ENCODE results near the gene PCDHA10.
"Not testable (repeated sequence)": the region's sequence is repeated elsewhere in the genome, so short reads cannot be mapped to it uniquely, and the experiment has no call there.

Gene PCDHA10

DNA sequence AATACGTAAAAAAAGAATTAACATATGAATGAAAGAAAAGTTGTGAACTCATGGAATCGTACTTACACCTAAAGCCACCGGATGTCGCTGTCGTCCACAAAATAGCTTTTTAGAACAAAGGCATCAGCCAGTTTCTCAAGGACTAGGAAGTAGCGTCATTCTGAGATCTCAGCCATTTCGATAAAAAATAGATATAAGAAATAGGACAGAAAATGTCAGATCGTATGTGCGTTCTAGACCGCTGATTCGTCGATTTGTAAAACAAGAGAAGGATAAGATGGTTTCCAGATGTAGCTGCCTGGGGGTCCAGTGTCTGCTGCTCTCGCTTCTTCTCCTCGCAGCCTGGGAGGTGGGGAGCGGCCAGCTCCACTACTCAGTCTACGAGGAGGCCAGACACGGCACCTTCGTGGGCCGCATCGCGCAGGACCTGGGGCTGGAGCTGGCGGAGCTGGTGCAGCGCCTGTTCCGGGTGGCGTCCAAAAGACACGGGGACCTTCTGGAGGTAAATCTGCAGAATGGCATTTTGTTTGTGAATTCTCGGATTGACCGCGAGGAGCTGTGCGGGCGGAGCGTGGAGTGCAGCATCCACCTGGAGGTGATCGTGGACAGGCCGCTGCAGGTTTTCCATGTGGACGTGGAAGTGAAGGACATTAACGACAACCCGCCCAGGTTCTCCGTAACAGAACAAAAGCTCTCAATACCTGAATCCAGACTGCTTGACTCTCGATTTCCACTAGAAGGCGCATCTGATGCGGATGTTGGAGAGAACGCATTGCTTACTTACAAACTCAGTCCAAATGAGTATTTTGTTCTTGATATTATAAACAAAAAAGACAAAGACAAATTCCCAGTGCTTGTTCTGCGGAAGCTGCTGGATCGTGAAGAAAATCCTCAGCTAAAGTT, at the start of gene PCDHA10:
Gene PCDHA10 (plus strand): TSS at position 126 of the 903 bp plus-strand sequence. CDS start 152 bp downstream, at position 278.
- DNase-seq (ENCODE audit: low read depth) = no peak

- no peak for DNase-seq (ENCODE audit: low read depth)
Observed at GRCh38 chr5:140806834-140807775, 48.6 kb upstream of the PCDHA10 start, which contains the start of gene PCDHA4. Gene PCDHA4, plus strand, starts transcription at chr5:140807068.

- DNase-seq (ENCODE audit: low read depth) = not testable (repeated sequence)
Observed at GRCh38 chr5:140808241-140808888, 47.3 kb upstream of the PCDHA10 start.

GRCh38 chr5:140808889-140809291, 46.8 kb upstream of the PCDHA10 start:
- DNase-seq (ENCODE audit: low read depth) = no peak

- no peak for DNase-seq (ENCODE audit: low read depth)
Observed at GRCh38 chr5:140821375-140822280, 34.1 kb upstream of the PCDHA10 start, which contains the start of gene PCDHA5. Gene PCDHA5, plus strand, starts transcription at chr5:140821613.

- no peak for DNase-seq (ENCODE audit: low read depth)
Observed at GRCh38 chr5:140822281-140822629, 33.4 kb upstream of the PCDHA10 start.

DNA sequence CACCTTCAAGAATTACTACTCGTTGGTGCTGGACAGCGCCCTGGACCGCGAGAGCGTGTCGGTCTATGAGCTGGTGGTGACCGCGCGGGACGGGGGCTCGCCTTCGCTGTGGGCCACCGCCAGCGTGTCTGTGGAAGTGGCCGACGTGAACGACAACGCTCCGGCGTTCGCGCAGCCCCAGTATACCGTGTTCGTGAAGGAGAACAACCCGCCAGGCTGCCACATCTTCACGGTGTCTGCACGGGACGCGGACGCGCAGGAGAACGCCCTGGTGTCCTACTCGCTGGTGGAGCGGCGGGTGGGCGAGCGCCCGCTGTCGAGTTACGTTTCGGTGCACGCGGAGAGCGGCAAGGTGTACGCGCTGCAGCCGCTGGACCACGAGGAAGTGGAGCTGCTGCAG, 32.7 kb upstream of the PCDHA10 start:
- not testable (repeated sequence) for DNase-seq (ENCODE audit: low read depth)

GRCh38 chr5:140823475-140823874, 32.2 kb upstream of the PCDHA10 start:
- DNase-seq (ENCODE audit: low read depth) = no peak

DNA sequence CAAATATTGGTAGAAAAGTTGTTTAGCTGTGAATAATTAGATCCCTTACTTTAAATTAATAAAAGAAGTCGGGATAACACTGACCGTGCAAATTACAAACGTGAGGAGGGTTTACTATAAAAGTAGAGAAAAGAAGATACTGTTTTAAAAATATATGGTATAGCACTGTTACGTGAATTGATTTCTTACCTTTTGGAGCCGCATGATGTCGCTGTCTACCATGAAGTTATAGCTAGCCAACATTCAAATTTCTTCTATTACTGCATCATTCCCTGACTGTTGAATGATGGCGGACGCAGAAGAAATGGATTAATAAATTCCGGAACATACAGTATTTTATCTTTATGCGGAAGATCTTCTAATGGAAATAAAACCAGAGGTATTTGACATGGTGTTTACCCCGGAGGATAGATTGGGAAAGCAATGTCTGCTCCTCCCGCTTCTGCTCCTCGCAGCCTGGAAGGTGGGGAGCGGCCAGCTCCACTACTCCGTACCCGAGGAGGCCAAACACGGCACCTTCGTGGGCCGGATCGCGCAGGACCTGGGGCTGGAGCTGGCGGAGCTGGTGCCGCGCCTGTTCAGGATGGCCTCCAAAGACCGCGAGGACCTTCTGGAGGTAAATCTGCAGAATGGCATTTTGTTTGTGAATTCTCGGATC, 27.9 kb upstream of the PCDHA10 start, which contains the start of gene PCDHA6:
Gene PCDHA6 (plus strand): TSS at position 257 of the 658 bp plus-strand sequence. CDS start 132 bp downstream, at position 389.
- no peak for DNase-seq (ENCODE audit: low read depth)

DNA sequence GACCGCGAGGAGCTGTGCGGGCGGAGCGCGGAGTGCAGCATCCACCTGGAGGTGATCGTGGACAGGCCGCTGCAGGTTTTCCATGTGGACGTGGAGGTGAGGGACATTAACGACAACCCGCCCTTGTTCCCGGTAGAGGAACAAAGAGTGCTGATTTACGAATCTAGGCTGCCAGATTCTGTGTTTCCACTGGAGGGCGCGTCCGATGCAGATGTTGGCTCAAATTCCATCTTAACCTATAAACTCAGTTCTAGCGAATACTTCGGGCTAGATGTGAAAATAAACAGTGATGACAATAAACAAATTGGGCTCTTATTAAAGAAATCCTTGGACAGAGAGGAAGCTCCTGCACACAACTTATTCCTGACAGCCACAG, 27.3 kb upstream of the PCDHA10 start:
- DNase-seq (ENCODE audit: low read depth) = no peak

- DNase-seq (ENCODE audit: low read depth) = not testable (repeated sequence)
Observed at GRCh38 chr5:140829511-140830501, 25.9 kb upstream of the PCDHA10 start.

DNA sequence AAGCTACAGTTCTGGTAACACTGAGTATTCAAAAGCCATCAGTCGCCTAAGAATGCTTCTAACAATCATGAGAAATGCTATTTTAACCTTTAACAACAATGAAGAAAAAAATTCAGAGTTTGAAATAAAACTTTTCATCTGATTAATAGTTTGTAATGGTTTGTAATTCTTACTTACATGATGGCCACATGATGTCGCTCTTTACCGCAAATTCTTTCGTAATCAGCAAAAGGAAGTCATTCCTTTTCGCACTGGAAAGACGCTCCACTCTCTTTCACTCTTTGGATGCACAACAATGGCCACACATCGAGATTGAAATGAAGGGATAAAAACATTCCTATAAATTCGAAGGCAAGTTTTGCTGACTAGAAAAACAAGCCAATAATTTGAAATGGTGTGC, 21.7 kb upstream of the PCDHA10 start, which contains the start of gene PCDHA7:
Gene PCDHA7 (plus strand): TSS at position 277 of the 400 bp plus-strand sequence. CDS start 115 bp downstream, at position 392.
- no peak for DNase-seq (ENCODE audit: low read depth)

DNA sequence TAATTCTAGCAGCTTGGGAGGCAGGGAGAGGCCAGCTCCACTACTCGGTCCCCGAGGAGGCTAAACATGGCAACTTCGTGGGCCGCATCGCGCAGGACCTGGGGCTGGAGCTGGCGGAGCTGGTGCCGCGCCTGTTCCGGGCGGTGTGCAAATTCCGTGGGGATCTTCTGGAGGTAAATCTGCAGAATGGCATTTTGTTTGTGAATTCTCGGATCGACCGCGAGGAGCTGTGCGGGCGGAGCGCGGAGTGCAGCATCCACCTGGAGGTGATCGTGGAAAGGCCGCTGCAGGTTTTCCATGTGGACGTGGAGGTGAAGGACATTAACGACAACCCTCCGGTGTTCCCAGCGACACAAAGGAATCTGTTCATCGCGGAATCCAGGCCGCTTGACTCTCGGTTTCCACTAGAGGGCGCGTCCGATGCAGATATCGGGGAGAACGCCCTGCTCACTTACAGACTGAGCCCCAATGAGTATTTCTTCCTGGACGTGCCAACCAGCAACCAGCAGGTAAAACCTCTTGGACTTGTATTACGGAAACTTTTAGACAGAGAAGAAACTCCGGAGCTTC, 21.2 kb upstream of the PCDHA10 start:
- DNase-seq (ENCODE audit: low read depth) = not testable (repeated sequence)

DNA sequence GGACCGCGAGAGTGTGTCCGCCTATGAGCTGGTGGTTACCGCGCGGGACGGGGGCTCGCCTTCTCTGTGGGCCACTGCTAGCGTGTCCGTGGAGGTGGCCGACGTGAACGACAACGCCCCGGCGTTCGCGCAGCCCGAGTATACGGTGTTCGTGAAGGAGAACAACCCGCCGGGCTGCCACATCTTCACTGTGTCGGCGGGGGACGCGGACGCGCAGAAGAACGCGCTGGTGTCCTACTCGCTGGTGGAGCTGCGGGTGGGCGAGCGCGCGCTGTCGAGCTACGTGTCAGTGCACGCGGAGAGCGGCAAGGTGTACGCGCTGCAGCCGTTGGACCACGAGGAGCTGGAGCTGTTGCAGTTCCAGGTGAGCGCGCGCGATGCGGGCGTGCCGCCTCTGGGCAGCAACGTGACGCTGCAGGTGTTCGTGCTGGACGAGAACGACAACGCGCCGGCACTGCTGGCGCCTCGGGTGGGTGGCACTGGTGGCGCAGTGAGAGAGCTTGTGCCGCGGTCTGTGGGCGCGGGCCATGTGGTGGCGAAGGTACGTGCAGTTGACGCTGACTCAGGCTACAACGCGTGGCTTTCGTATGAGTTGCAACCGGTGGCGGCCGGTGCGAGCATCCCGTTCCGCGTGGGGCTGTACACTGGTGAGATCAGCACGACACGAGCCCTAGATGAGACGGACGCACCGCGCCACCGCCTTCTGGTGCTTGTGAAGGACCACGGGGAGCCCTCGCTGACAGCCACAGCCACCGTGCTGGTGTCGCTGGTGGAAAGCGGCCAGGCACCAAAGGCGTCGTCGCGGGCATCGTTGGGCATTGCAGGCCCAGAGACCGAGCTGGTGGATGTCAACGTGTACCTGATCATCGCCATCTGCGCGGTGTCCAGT, 19.8 kb upstream of the PCDHA10 start:
- DNase-seq (ENCODE audit: low read depth) = no peak

- no peak for DNase-seq (ENCODE audit: low read depth)
Observed at GRCh38 chr5:140840978-140841962, 14.4 kb upstream of the PCDHA10 start, which contains the start of gene PCDHA8. Gene PCDHA8, plus strand, starts transcription at chr5:140841187. Its CDS starts 135 bp downstream, at chr5:140841322.

Measured in fibroblast of gingiva (primary cell).